Measurements from ENCODE around the gene PLPPR1. TPM values are rescaled to one million over a fixed set of nuclear protein-coding genes. Genes with fewer than 3 reads are reported as not detected.

PLPPR1 gene
- polyA plus RNA-seq, 3 donors: not detected

- Histone ChIP-seq H4K20me1 (ENCODE audit: insufficient read depth, low read length) (no peaks in the 10 kb centered on the region), H3K79me2 (ENCODE audit: insufficient read depth, low read length) (no peaks in the 10 kb centered on the region), H3K4me1 (ENCODE audit: control insufficient read depth in 1 of 2, insufficient read depth in 2 of 2, low read length in 2 of 2) (no peaks in the 10 kb centered on the region), H3K36me3 (replicated peaks in 1 of 2; ENCODE audit: control insufficient read depth in 1 of 2, insufficient read depth in 2 of 2, low read length in 2 of 2) (no peaks in the 10 kb centered on the region), H3K4me3 (replicated peaks in 1 of 3; ENCODE audit: low read depth in 2 of 3, low read length in 3 of 3) (no peak overlapping the region), H3K4me2 (replicated peaks; ENCODE audit: extremely low read depth, low read length, poor library complexity, severe bottlenecking) (no peak overlapping the region), H3K27ac (ENCODE audit: low read depth in 1 of 2, low read length in 2 of 2) (no peak overlapping the region), H3K9ac (ENCODE audit: insufficient read depth, low read length, poor library complexity, severe bottlenecking) (no peak overlapping the region), H2AFZ (ENCODE audit: insufficient read depth, low read depth, low read length, poor library complexity, severe bottlenecking) (no peak overlapping the region), H3K27me3 (ENCODE audit: control insufficient read depth in 2 of 2, insufficient read depth in 2 of 2, low read length in 2 of 2) (peaks cover 0 to 6% of the 10 kb centered on the region in 2 donors), H3K9me3 (replicated peaks in 1 of 2; ENCODE audit: control insufficient read depth in 1 of 2, insufficient read depth in 1 of 2, low read length in 2 of 2) (no peaks in the 10 kb centered on the region)
- DNase-seq: no peak
- intact Hi-C loops (cut with micrococcal nuclease): loop anchor here (5.0 to 10.0 kb wide), 3 partner anchors 594 to 706 kb away; no protein-coding TSS in a partner anchor
- WGBS (ENCODE audit: insufficient coverage): no CpG with 5 or more reads among the region's 2 CpGs
- Mint-ChIP-seq H3K9me3 (no peaks in the 10 kb centered on the region), H3K27me3 (ENCODE audit: low read depth in 3 of 3) (peaks cover 1 to 9% (median 3%) of the 10 kb centered on the region in 3 donors), H3K4me1 (no peaks in the 10 kb centered on the region), H3K4me3 (no peak overlapping the region), H3K36me3 (no peaks in the 10 kb centered on the region), H3K27ac (no peak overlapping the region)
- no peak for TF ChIP-seq CTCF (IDR thresholded peaks at IDR 0.05)
Observed at GRCh38 chr9:101311191-101311590, 282.7 kb downstream of the PLPPR1 start.

- Mint-ChIP-seq H3K27me3 (ENCODE audit: low read depth in 3 of 3) (peaks cover 1 to 11% (median 3%) of the 10 kb centered on the region in 3 donors), H3K27ac (no peak overlapping the region), H3K9me3 (no peaks in the 10 kb centered on the region), H3K4me3 (no peak overlapping the region), H3K36me3 (no peaks in the 10 kb centered on the region), H3K4me1 (no peaks in the 10 kb centered on the region)
- Histone ChIP-seq H4K20me1 (ENCODE audit: insufficient read depth, low read length) (no peaks in the 10 kb centered on the region), H3K9ac (ENCODE audit: insufficient read depth, low read length, poor library complexity, severe bottlenecking) (no peak overlapping the region), H3K27me3 (ENCODE audit: control insufficient read depth in 2 of 2, insufficient read depth in 2 of 2, low read length in 2 of 2) (peaks cover 0 to 6% of the 10 kb centered on the region in 2 donors), H3K27ac (ENCODE audit: low read depth in 1 of 2, low read length in 2 of 2) (no peak overlapping the region), H3K4me1 (ENCODE audit: control insufficient read depth in 1 of 2, insufficient read depth in 2 of 2, low read length in 2 of 2) (no peaks in the 10 kb centered on the region), H3K79me2 (ENCODE audit: insufficient read depth, low read length) (no peaks in the 10 kb centered on the region), H3K36me3 (replicated peaks in 1 of 2; ENCODE audit: control insufficient read depth in 1 of 2, insufficient read depth in 2 of 2, low read length in 2 of 2) (no peaks in the 10 kb centered on the region), H3K4me3 (replicated peaks in 1 of 3; ENCODE audit: low read depth in 2 of 3, low read length in 3 of 3) (no peak overlapping the region), H2AFZ (ENCODE audit: insufficient read depth, low read depth, low read length, poor library complexity, severe bottlenecking) (no peak overlapping the region), H3K4me2 (replicated peaks; ENCODE audit: extremely low read depth, low read length, poor library complexity, severe bottlenecking) (no peak overlapping the region), H3K9me3 (replicated peaks in 1 of 2; ENCODE audit: control insufficient read depth in 1 of 2, insufficient read depth in 1 of 2, low read length in 2 of 2) (no peaks in the 10 kb centered on the region)
- DNase-seq: peak; percentile 12 to 62 (median 44)
- intact Hi-C loops (cut with micrococcal nuclease): loop anchor here (5.0 to 10.0 kb wide), 3 partner anchors 595 to 707 kb away; no protein-coding TSS in a partner anchor
- WGBS (ENCODE audit: insufficient coverage): 13% methylated on average over 2 of the region's 4 CpGs
- TF ChIP-seq CTCF (IDR thresholded peaks at IDR 0.05): peak; percentile 79
Observed at GRCh38 chr9:101311758-101312420, 283.4 kb downstream of the PLPPR1 start.

All from CD14-positive monocyte (primary cell).